Panc1 (cell line): Measurements from ENCODE around the gene CD83. TPM values are rescaled to one million over a fixed set of nuclear protein-coding genes. Genes with fewer than 3 reads are reported as not detected.
"Not testable (repeated sequence)": the region's sequence is repeated elsewhere in the genome, so short reads cannot be mapped to it uniquely, and the experiment has no call there.

Experiments used
- ATAC-seq: fragments of 200-7000 bp; cut with Tn5 transposase; 2 replicates; pipeline ENCODE4 v1.9.1; 2020; ENCODE audit warnings: mild to moderate bottlenecking, moderate library complexity
- BruUV-seq: library from RNA; stranded (reverse); fragments of 400-500 nt; replicated peaks from 2 replicates; lab custom pipeline; 2021; lab: Mats Ljungman, UMichigan
- CTCF ChIA-PET: fragments of 300-600 bp; sonication (Branson Sonifier 250); formaldehyde crosslinking; loops from one replicate; lab custom pipeline; 2022; ENCODE audit warnings: antibody characterized with exemption; lab: Charles Lee
- POLR2A ChIA-PET: fragments of 300-600 bp; sonication (Branson Sonifier 250); formaldehyde crosslinking; loops from one replicate; lab custom pipeline; 2022; ENCODE audit warnings: antibody characterized with exemption; lab: Charles Lee
- DNase-seq: peaks from one replicate; pipeline ENCODE4 v3.0.0-alpha.2; 2010; ENCODE audit warnings: low read depth, low spot score
- H3K27ac ChIP-seq: 2 replicates; pipeline ENCODE4 v1.5.1; 2011; ENCODE audit warnings: mild to moderate bottlenecking, low read length, inconsistent platforms
- H3K27me3 ChIP-seq: fragments of 200-500 bp; sonication (Bioruptor generic); 2 replicates; pipeline ENCODE4 v1.6.0; 2014; ENCODE audit warnings: low read length, inconsistent platforms; ENCODE audit not compliant: control insufficient read depth, insufficient read depth
- H3K36me3 ChIP-seq: fragments of 200-500 bp; sonication (Bioruptor generic); 2 replicates; pipeline ENCODE4 v1.5.1; 2014; ENCODE audit warnings: inconsistent platforms, mild to moderate bottlenecking, low read length, moderate library complexity; ENCODE audit not compliant: control insufficient read depth, insufficient read depth
- H3K4me1 ChIP-seq: 2 replicates; pipeline ENCODE4 v1.5.1; 2011; ENCODE audit warnings: inconsistent platforms, mild to moderate bottlenecking, low read length, moderate library complexity; ENCODE audit not compliant: control insufficient read depth, insufficient read depth
- H3K4me3 ChIP-seq, 2 experiments: 2 replicates each; pipeline ENCODE4 v1.5.1; 2011 to 2012; ENCODE audit warnings: low read depth in 2 of 2, low read length in 2 of 2, mild to moderate bottlenecking in 2 of 2, inconsistent platforms in 1 of 2, moderate library complexity in 1 of 2
- H3K9me3 ChIP-seq: fragments of 200-500 bp; sonication (Bioruptor generic); 2 replicates; pipeline ENCODE4 v1.5.1; 2014; ENCODE audit warnings: low read depth, mild to moderate bottlenecking, inconsistent platforms, low read length, moderate library complexity; ENCODE audit not compliant: control insufficient read depth, insufficient read depth
- POLR2AphosphoS5 ChIP-seq: IDR thresholded peaks from 2 replicates; pipeline ENCODE4 v1.6.1; 2012; ENCODE audit warnings: mild to moderate bottlenecking, low read depth, low read length, moderate library complexity
- SIN3A ChIP-seq: IDR thresholded peaks from 2 replicates; pipeline ENCODE4 v1.6.1; 2012; ENCODE audit warnings: low read depth, mild to moderate bottlenecking, low read length, moderate library complexity, borderline replicate concordance; ENCODE audit not compliant: insufficient read depth
- TCF7L2 ChIP-seq: IDR thresholded peaks from 2 replicates; pipeline ENCODE4 v1.6.1; 2011; ENCODE audit warnings: mild to moderate bottlenecking, low read depth, low read length, inconsistent platforms
- in situ Hi-C: cut with HindIII; loops from 2 replicates; pipeline ENCODE4 v1.10.0; 2016; ENCODE audit warnings: low sequenced_read_pairs, low pct_unique_long_range_greater_than_20kb
- intact Hi-C: fragments of 100-400 bp; cut with micrococcal nuclease; formaldehyde crosslinking; loops from one replicate; pipeline ENCODE4 v1.10.0; 2022; ENCODE audit not compliant: unreplicated experiment
- total RNA-seq: library from RNA; stranded (reverse); gene quantifications from one replicate; pipeline ENCODE4 v1.2.1, GENCODE V29; 2021; ENCODE audit not compliant: unreplicated experiment
- TF ChIP-seq, protein P1 (sequence below), 2 experiments: IDR thresholded peaks; 2 replicates each; pipeline ENCODE4 v1.6.1; 2011 to 2012; ENCODE audit warnings: low read depth in 2 of 2, control low read depth in 1 of 2, low read length in 1 of 2, mild to moderate bottlenecking in 1 of 2, moderate library complexity in 1 of 2; ENCODE audit not compliant: insufficient read depth in 1 of 2
- TF ChIP-seq, protein P2 (sequence below): fragments of 450-650 bp; IDR thresholded peaks from 2 replicates; pipeline ENCODE4 v1.5.1; 2017; ENCODE audit warnings: mild to moderate bottlenecking

Gene CD83
- total RNA-seq, 1 experiment from 2014 or later: 5.3 TPM

DNA sequence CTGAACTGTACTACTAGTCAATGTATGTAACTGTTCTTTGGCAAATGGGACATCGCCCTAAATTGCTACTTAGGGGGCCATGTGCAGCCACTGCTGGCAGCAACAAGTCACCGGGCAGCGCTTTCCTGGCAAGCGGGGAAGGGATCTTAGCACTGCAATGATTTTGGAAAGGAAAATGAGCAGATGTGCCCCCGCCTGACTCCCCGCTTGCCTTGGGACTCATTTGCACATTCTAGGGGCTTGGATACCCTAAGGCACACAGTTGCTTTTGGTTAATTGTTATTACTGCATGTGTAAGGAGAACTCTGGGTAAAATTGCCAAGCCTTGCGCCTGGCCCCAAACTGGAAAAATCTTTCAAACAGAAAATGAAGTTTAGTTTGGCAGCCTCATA, 32.2 kb downstream of the CD83 start:
- in situ Hi-C loops (no loop called here), intact Hi-C loops (no loop called here)
- Histone ChIP-seq H3K4me3 (no peak overlapping the region), H3K27me3 (no peaks in the 10 kb centered on the region; the same call in 1 of the 2 replicates), H3K36me3 (no peaks in the 10 kb centered on the region), H3K9me3 (no peaks in the 10 kb centered on the region), H3K27ac (no peak overlapping the region), H3K4me1 (no peaks in the 10 kb centered on the region)
- no peak for TF ChIP-seq SIN3A
- no TSS peak for BruUV-seq
- DNase-seq (no peak), ATAC-seq (no peak)
- ChIA-PET CTCF (no interaction called here), POLR2A (no interaction called here)

DNA sequence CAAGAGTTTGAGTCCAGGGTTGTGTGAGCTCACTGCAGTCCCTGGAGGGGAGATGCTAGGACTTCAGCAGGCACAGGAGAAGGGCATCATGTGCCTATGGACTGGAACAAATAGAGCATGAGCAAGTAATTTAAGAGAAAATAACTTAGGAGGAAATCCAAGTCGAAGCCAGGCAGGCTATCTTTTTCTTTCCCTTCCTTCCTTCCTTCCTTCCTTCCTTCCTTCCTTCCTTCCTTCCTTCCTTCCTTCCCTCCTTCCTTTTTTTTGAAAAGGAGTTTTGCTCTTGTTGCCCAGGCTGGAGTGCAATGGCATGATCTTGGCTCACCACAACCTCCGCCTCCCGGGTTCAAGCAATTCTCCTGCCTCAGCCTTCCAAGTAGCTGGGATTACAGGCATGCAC, 33.7 kb downstream of the CD83 start:
- H3K9me3 ChIP-seq, H3K27me3 ChIP-seq, POLR2A ChIA-PET, intact Hi-C loops, ATAC-seq, H3K27ac ChIP-seq, CTCF ChIA-PET, in situ Hi-C loops, H3K4me3 ChIP-seq, DNase-seq, BruUV-seq, H3K4me1 ChIP-seq, H3K36me3 ChIP-seq: not testable (repeated sequence)

DNA sequence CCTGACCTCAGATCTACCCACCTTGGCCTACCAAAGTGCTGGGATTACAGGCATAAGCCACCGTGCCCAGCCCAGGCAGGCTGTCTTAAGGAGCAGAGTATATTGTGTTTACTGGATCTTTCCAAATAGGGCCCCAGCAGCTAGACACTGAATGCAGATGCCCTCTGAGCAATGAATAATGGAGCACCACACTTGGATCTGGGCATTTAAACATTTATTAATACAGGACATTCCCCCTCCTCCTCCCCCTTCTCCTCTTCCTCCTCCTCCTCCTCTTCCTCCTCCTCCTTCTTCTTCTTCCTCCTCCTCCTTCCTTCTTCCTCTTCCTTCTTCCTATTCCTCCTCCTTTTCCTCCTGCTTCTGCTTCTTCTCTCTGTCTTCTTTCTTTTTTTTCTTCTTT, 34.2 kb downstream of the CD83 start:
- CTCF ChIA-PET: no interaction called here
- Histone ChIP-seq H3K4me3 (no peak overlapping the region), H3K36me3 (no peaks in the 10 kb centered on the region), H3K27me3 (no peaks in the 10 kb centered on the region; the same call in 1 of the 2 replicates), H3K9me3 (no peaks in the 10 kb centered on the region), H3K27ac (no peak overlapping the region), H3K4me1 (no peaks in the 10 kb centered on the region)
- in situ Hi-C loops: no loop called here
- intact Hi-C loops: no loop called here
- ATAC-seq (no peak), DNase-seq (no peak)
- POLR2A ChIA-PET: no interaction called here
- no TSS peak for BruUV-seq
- TF ChIP-seq TCF7L2: no peak
- TF ChIP-seq, protein P1, sequence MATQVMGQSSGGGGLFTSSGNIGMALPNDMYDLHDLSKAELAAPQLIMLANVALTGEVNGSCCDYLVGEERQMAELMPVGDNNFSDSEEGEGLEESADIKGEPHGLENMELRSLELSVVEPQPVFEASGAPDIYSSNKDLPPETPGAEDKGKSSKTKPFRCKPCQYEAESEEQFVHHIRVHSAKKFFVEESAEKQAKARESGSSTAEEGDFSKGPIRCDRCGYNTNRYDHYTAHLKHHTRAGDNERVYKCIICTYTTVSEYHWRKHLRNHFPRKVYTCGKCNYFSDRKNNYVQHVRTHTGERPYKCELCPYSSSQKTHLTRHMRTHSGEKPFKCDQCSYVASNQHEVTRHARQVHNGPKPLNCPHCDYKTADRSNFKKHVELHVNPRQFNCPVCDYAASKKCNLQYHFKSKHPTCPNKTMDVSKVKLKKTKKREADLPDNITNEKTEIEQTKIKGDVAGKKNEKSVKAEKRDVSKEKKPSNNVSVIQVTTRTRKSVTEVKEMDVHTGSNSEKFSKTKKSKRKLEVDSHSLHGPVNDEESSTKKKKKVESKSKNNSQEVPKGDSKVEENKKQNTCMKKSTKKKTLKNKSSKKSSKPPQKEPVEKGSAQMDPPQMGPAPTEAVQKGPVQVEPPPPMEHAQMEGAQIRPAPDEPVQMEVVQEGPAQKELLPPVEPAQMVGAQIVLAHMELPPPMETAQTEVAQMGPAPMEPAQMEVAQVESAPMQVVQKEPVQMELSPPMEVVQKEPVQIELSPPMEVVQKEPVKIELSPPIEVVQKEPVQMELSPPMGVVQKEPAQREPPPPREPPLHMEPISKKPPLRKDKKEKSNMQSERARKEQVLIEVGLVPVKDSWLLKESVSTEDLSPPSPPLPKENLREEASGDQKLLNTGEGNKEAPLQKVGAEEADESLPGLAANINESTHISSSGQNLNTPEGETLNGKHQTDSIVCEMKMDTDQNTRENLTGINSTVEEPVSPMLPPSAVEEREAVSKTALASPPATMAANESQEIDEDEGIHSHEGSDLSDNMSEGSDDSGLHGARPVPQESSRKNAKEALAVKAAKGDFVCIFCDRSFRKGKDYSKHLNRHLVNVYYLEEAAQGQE (IDR thresholded peaks at IDR 0.05; ENCODE audit: insufficient read depth in 1 of 2, low read depth in 2 of 2, low read length in 1 of 2): no peak
- no peak for TF ChIP-seq SIN3A
- no peak for TF ChIP-seq POLR2AphosphoS5
- TF ChIP-seq, protein P2, sequence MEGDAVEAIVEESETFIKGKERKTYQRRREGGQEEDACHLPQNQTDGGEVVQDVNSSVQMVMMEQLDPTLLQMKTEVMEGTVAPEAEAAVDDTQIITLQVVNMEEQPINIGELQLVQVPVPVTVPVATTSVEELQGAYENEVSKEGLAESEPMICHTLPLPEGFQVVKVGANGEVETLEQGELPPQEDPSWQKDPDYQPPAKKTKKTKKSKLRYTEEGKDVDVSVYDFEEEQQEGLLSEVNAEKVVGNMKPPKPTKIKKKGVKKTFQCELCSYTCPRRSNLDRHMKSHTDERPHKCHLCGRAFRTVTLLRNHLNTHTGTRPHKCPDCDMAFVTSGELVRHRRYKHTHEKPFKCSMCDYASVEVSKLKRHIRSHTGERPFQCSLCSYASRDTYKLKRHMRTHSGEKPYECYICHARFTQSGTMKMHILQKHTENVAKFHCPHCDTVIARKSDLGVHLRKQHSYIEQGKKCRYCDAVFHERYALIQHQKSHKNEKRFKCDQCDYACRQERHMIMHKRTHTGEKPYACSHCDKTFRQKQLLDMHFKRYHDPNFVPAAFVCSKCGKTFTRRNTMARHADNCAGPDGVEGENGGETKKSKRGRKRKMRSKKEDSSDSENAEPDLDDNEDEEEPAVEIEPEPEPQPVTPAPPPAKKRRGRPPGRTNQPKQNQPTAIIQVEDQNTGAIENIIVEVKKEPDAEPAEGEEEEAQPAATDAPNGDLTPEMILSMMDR: no peak
